GM21529 (cell line): Measurements from ENCODE around the gene CITED2.
"Not testable (repeated sequence)": the region's sequence is repeated elsewhere in the genome, so short reads cannot be mapped to it uniquely, and the experiment has no call there.

Experiments
- ATAC-seq: cut with Tn5 transposase; IDR thresholded peaks from one replicate; pipeline ENCODE4 v1.9.1; 2021; ENCODE audit not compliant: unreplicated experiment

Gene CITED2

DNA sequence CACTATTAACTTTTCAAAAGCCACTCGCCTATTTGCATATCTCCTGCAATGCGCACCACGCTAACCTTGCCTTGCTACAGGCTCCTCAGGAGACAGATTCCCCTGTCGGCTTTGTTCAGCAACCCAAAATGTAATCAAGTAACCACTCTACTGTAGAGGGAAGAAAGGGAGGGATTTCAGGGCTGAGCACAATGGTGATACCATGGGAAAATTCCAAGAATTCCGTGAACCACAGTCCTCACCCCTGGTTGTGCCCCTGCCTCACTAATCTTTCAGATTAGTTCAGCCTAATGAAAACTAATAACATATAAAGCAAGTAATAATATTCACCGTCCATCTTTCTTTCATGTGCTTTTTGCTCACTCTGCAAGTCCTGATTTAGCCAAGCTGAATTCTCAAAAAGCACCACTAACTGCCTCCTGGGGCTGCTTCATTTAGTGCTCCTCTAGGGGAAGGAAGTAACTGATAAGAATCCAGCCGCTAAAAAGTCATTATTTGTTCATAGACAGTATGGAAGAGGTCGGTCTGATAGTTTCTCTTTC is 6.6 kb downstream of the CITED2 start:
- no peak for ATAC-seq

DNA sequence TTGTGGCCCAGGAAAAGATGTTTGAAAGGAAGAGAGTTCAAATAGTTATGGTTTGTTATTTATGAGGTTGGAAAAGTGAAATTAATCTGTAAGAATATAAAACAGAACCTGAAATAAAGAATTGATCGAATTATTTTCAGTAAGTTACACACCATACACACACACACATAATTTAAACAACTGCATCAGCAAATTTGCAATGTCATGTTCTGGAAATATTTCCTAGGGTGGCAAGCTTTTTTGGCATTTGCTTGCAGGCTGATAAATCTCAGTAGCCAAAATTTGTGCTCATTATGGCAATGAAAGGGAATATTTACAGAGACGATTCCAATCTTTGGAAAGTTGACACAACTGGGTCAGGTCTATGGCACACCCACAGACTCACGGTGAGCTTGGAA is 9.5 kb downstream of the CITED2 start:
- no peak for ATAC-seq

DNA sequence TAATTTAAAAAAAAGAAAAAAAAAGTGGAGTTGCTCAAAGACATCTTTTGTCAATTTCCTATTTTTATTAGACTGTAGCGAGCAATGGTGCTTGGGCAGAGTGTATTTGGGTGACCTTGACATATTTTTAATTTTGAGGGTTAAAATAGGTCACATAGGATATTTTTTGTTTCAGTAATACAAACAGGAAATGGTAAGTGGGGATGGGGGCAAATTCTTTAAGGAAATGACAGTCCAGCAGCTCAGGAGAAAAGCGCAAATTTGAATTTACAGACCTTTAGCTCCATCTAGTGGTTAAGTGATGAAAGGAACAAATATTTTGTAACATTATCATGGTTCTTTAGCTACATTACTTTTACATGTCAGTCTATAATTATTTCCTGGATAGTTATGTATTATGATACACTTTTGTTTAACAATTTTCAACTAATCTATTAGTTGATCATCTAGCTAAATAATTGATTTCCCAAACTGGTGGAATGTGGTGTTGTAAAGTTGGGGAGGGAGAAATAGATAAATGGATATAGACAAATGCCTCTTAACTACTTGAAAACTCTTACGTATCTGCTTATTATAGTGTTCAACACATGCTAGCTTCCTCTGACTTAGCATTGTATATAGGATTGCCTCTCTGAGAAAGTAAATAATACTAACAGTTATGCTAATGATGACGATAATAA is 10.0 kb downstream of the CITED2 start:
- ATAC-seq = peak; percentile 58

DNA sequence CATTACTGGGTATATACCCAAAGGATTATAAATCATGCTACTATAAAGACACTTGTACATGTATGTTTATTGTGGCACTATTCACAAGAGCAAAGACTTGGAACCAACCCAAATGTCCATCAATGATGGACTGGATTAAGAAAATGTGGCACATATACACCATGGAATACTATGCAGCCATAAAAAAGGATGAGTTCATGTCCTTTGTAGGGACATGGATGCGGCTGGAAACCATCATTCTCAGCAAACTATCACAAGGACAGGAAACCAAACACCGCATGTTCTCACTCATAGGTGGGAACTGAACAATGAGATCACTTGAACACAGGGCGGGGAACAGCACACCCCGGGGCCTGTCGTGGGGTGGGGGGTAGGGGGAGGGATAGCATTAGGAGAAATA is 10.7 kb downstream of the CITED2 start:
- ATAC-seq = not testable (repeated sequence)

DNA sequence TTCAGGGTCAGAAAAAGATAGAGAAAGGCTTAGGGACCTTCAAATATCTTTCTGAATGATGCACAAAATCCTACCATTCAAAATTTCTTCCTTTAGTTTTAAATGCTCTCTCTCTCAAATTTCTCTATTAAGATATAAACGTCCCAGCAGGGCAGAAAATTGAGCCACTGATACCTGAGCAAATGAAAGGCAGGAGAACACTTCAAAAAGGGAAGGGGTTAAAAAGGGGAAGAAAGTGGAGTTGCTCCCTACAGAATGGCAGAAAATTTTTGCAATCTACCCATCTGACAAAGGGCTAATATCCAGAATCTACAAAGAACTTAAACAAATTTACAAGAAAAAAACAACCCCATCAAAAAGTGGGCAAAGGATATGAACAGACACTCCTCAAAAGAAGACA is 11.3 kb downstream of the CITED2 start:
- not testable (repeated sequence) for ATAC-seq

DNA sequence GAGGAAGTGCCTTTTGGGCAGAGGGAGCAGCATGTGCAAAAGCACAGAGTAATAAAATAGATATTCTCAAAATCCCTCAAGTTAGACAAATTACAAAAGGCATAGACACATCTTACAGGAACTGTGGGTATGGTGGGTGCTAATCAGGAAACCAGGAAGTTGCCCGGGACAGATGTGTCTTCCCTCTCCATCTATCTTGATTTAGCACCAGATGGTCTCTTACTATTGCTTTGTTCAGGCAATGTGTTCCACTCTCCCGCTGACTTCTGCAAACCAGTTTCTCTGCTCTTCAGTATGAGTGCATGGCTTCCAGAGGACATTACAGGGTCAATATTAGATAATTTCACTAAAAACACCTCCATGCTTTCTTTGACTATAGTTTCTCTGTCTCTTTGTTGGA is 13.2 kb downstream of the CITED2 start:
- no peak for ATAC-seq

DNA sequence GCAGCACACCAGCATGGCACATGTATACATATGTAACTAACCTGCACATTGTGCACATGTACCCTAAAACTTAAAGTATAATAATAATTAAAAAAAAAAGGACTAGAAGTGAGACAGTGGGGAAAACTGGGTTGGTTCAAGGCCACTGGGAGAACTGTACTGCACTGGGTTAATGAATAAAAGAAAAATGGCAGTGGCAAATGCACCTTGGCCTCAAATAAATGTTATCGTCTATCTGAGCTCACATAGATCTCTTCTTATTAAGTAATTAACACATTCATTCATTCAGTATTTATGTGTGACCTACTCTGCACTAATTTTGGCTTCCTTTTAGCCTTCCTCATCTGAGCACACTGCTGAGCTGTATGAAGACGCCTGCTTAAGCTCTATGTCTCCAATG is 17.5 kb downstream of the CITED2 start:
- no peak for ATAC-seq

DNA sequence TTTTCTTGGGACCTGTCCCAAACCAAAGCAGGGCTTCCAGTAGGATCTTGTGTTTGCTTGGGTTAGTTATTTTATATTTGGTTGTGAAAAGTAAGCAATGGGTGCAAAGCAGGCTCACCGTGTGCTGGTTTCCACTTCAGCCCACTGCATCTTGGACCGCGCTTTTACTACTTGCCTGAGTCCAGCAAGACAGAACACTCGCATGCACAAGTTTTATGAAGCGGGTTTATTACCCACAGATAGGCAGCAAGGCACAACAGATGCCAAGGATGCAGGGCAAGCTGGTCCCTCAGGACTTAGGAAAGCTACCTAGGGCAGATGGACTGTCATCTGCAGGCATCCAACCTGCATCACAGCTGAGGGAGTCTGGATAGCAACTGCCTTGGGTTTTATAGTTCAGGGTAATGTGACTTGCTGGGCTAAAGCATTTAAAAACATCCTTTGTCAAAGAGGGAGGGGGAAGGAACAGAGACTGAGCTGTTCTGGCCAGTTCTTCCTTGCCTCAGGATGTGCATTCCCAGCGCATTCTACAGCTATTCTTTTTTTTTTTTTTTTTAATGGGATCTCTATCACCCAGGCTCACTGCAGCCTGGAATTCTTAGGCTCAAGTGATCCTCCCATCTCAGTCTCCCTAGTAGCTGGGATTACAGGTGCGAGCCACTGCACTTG is 18.5 kb downstream of the CITED2 start:
- ATAC-seq = no peak

DNA sequence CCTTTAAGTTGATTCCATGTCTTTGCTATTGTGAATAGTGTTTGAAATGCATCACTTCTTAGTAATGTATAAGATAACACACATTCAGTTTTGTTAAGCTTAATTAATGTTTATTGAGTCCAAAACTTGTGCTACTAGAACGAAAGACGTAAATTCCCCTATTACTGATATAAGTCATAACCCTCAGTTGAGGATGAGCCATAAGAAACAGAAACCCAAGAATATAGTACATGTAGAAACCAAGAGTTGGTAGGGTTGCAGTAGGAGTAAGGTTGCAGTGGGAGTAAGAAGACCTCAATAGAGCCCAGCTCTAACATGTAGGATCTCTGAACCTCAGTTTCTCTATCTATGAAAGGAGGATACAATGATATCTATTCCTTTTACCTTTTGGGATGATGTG is 19.3 kb downstream of the CITED2 start:
- peak; percentile 81 for ATAC-seq

DNA sequence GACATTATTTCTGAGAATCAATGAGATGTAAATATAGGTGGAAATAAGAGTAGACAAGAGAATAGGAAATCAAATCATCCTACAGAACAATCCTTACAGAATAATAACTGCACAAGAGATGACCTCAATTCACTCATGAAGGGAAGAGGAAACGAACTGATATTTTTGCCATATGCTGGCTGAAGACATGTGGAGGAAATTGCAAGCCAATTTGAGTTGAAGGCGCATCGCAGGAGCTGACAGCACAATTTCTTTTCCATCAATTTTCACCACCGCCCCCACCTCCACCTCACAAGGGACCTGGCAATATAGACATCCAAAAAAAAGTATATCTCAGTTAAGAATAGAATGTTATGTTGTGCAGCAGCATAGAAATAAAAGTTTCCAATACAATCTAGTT is 20.3 kb downstream of the CITED2 start:
- no peak for ATAC-seq

DNA sequence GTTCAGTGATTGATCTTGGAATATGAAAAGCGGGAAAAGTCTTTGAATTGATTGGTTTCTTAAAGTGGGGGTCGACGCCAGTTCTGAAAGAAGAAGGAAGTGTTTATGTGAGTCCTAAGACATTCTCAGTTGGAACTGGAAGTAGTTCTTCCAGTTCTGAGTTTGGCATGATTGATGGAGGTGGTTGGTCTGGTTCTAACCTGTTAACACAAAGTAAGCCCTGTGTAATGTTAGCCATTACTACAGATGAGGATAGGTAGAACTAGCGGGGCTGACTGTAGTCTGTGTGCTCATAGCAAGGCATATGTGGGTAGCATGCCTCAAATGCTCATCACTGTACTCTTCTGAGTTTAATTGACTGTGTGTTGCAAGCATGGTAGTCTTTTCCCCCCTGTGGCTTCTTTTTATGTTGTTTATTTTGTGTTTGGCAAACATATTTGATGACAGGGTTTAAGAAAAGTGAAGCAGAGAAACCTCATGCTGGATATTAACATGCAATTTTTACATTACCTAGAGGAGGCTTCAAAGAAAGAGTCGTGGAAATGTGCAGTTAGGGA is 24.9 kb downstream of the CITED2 start:
- no peak for ATAC-seq

DNA sequence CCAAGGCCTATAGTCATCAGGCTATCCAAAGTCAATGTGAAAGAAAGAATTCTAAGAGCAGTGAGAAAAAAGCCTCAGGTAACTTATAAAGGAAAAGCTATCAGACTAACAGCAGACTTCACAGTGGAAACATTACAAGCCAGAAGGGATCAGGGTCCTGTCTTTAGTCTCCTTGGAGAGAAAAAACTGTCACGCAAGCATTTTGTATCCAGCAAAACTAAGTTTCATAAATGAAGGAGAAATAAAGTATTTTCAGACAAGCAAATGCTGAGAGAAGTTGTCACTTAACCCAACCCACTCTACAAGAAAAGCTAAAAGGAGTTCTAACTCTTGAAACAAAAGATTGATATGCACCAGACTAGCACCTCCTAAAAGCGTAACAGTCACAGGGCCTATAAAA is 28.1 kb downstream of the CITED2 start:
- no peak for ATAC-seq

DNA sequence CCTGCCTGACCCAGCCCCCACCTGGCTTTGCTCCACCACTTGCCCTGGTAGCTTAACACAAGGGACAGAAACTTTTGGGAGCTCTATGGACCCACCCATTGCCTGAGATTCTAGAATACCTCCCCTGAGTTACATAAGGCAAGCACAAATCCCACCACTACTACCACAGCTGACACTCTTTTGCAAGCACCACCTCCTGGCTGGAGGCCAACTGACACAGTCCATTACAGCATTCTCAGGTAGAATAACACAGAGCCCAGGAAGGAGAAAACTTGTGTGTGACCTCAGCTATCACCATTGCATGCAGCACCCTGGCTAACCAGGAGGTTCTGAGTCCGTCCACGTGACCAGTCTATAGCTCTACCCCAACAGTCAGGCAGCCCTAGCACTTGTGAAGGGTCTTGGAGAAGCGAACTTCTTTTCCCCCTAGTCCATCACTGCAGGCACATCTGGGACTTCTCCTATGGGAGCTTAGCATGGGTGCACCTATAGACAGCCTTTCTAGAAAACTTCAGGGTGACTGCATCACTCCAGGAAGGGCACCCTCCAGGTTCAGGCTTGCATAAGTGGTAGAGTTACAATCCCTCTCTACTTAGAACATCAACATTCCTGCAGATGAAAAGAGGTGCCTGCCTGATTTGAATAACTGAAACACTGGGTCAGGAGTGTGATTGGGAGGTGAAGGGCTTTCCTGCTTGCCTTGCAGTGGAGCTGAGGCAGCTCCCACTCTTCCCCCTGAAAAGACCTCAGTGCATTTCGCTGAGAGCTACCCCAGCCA is 30.1 kb downstream of the CITED2 start:
- ATAC-seq = no peak

DNA sequence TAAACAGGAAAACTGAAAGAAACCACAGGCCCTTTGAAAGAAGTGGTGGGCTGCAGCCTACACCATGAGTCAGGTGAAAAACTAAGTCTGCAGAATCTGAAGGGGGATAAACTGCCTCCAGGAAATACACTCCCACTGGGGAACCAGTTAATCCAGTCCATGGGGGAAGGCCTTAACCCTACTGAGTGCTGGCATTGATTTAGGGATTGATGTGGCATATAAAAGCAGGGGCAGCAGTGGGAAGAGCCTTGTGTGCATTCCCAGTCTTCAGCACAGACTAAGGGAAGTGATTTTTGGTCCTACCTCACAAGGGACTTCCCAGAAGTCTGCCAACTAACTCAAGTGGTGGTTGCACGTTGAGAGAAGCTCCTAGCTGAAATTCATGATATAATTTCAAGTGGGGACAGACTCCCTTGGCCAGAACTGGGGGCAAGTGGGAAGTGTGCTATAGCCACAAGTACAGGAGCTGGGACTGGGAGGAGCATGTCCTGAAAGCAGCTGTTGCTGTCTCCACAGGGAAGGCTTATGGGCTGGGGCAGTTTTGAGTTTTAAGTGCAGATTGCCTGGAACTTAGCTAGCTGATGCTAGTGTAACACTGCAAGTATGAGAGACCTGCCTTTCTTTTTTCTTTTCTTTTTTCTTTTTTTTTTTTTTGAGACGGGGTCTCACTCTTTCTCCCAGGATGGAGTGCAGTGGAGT is 31.2 kb downstream of the CITED2 start:
- ATAC-seq = no peak

DNA sequence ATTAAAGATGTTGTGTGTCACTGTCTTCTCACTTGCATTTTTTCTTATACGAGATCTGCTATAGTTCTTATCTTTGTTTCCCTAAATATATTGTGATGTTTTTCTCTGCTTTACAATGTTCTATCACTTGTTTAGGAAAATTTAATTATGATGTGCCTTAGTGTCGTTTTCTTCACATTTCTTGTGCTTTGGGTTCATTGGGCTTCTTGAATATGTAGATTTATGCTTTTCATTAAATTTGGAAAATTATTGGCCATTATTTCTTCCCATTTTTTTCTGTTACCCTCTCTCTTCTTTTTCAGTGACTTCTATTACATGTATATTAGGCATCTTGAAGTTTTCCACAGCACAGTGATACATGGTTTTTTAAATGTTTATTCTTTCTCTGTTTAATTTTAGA is 33.4 kb downstream of the CITED2 start:
- ATAC-seq = no peak

DNA sequence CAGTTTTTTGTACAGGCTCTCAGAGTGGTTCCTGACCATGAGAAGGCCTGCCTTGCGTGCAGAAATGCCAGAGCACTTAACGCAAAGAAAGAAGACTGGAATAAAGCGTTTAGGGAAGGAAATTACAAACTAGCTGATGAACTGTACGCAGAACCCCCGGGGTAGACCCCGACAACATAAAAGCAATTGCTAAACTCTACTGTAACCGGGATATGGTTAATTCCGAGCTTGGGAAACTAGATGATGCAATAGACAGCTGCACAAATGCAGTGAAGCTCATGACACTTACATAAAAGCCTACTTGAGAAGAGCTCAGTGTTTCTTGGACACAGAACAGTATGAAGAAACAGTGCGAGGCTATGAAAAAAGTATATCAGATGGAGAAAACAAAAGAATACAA is 35.7 kb downstream of the CITED2 start:
- no peak for ATAC-seq

DNA sequence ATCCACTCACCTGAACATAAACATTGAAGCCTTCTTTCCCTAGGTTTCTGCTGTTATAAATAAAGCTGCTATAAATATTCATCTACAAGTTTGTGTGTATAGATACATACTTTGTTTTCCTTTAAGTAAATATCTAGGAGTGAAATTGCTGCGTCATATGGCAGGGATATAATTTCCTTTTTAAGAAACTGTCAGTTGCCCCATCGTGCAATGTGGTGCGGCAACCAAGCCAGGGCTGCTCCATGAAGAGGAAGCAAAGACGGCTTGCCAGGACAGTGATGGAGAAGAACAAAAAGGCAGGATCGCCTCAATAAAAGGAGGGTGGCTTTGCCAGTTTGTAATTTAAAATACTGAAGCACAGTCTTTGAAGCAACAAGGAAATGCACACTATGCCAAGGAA is 36.6 kb downstream of the CITED2 start:
- no peak for ATAC-seq

DNA sequence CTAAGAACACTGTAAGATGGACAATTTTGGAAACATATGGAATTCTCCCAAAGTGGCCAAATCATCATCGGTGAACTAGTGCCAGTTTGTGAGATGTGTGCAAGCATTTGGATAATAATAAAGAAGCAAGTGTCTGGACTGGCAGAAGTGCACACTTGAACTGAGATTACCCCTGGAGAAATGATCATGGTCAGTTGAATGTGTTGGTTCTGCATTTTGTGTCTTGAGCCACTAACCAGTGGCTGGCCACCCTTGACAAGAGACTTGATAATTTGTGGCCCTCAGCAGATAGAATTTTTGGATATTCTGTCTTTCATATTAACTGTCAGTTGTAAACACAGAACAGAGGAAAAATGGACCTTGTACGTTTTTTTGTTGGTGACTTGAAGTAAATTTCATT is 37.4 kb downstream of the CITED2 start:
- ATAC-seq = no peak

DNA sequence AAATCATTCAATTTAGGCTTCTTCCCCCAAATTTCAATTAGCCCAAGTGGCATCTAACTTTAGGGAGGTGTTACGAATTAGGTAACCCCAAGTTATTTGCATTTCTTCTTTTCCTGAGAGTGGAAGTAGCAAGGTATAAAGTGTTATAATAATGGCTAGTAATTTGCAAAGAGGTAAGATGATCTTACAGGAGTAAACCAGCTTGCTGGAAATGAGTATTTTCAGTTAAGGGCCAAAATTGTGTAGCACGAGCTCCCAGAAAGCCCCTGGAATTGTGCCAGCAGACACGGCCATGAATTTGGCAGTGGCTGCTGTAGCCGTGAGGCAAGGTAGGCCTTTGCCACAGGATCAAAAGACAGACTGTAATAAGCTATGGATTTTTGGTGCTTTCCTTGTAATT is 38.0 kb downstream of the CITED2 start:
- ATAC-seq = peak; percentile 71

DNA sequence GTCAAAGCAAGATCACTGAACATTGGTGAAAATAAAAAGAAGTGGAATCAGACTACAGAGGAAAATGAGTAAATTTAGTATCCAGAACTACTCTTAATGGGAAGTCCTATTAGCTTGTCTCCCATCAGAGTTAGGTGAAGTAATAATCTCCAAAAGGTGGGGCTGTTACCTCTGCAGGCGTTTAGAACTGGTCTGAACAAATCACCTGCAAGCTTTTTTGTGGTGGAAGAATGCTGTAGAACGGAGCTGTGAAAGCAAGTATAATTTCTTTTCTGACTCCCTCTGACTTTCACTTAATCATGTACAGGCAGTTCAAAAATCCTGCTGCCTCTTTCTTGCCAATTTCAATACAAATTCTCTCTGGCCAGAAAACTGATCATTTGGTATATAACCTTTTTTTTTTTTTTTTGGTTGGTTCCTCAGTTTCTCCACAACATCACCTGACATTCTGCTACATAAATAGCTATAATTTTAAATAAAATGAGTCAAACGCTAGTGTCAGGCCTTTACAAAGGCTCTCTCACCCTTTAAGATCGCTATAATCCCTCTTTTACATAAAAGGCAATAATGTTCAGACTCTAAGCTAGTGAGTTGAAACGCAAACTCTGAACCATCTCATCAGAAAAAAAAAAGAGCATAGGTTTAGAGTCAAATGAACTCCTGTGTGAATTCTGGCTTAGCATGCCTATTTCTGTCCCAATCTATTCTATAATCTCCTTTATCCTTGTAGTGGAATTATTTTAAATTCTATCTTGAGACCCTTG is 38.8 kb downstream of the CITED2 start:
- no peak for ATAC-seq
